CD14-positive monocyte (primary cell): ENCODE data around the gene AGAP1. TPM values are rescaled to one million over a fixed set of nuclear protein-coding genes. Genes with fewer than 3 reads are reported as not detected.

Experiments
- DNase-seq, 3 donors: peaks; one replicate each; pipeline ENCODE4 v3.0.0-alpha.2; 2011 to 2022
- H2AFZ ChIP-seq: 2 replicates; pipeline ENCODE4 v1.6.0; 2012; ENCODE audit warnings: mild to moderate bottlenecking, low read depth, low read length, inconsistent platforms; ENCODE audit not compliant: insufficient read depth, poor library complexity, severe bottlenecking
- H3K27ac ChIP-seq, 2 donors: 1 replicate in 1 of 2; 2 replicates in 1 of 2; pipeline ENCODE4 v1.5.1; 2012 to 2013; ENCODE audit warnings: low read length in 2 of 2, control low read depth in 1 of 2, inconsistent platforms in 1 of 2, low read depth in 1 of 2, mild to moderate bottlenecking in 1 of 2
- H3K27me3 ChIP-seq, 2 donors: one replicate each; pipeline versions ENCODE4 v1.6.0 to v1.6.1; 2011 to 2013; ENCODE audit warnings: low read length in 2 of 2; ENCODE audit not compliant: control insufficient read depth in 2 of 2, insufficient read depth in 2 of 2
- H3K36me3 ChIP-seq, 2 donors: replicated peaks in 1 of 2; 1 replicate in 1 of 2; 2 replicates in 1 of 2; pipeline versions ENCODE4 v1.5.1 to v1.6.1; 2012 to 2013; ENCODE audit warnings: low read length in 2 of 2, control low read depth in 1 of 2, inconsistent platforms in 1 of 2, mild to moderate bottlenecking in 1 of 2; ENCODE audit not compliant: insufficient read depth in 2 of 2, control insufficient read depth in 1 of 2
- H3K4me1 ChIP-seq, 2 donors: 1 replicate in 1 of 2; 2 replicates in 1 of 2; pipeline versions ENCODE4 v1.5.1 to v1.6.1; 2012 to 2013; ENCODE audit warnings: low read length in 2 of 2, control low read depth in 1 of 2, inconsistent platforms in 1 of 2, mild to moderate bottlenecking in 1 of 2, moderate library complexity in 1 of 2; ENCODE audit not compliant: insufficient read depth in 2 of 2, control insufficient read depth in 1 of 2
- H3K4me2 ChIP-seq: replicated peaks from 2 replicates; pipeline ENCODE3; 2012; ENCODE audit warnings: low read length, moderate library complexity, mild to moderate bottlenecking; ENCODE audit not compliant: poor library complexity, severe bottlenecking; ENCODE audit errors: extremely low read depth
- H3K4me3 ChIP-seq, 3 experiments: fragments of 200-600 bp in 1 of 3; sonication (generic) in 1 of 3; replicated peaks in 1 of 3; 1 replicate in 2 of 3; 2 replicates in 1 of 3; pipeline ENCODE4 v1.5.1; 2011 to 2013; ENCODE audit warnings: low read length in 3 of 3, mild to moderate bottlenecking in 3 of 3, control low read depth in 2 of 3, low read depth in 2 of 3, inconsistent platforms in 1 of 3, moderate library complexity in 1 of 3
- H3K79me2 ChIP-seq: 2 replicates; pipeline ENCODE4 v1.6.0; 2012; ENCODE audit warnings: mild to moderate bottlenecking, control low read depth, inconsistent platforms, low read length, moderate library complexity; ENCODE audit not compliant: insufficient read depth
- H3K9ac ChIP-seq: 2 replicates; pipeline ENCODE4 v1.6.0; 2017; ENCODE audit warnings: low read length, mild to moderate bottlenecking; ENCODE audit not compliant: insufficient read depth, poor library complexity, severe bottlenecking
- H3K9me3 ChIP-seq, 2 donors: replicated peaks in 1 of 2; 1 replicate in 1 of 2; 2 replicates in 1 of 2; pipeline versions ENCODE4 v1.5.1 to v1.6.1; 2012 to 2013; ENCODE audit warnings: low read length in 2 of 2, control low read depth in 1 of 2; ENCODE audit not compliant: control insufficient read depth in 1 of 2, insufficient read depth in 1 of 2
- H4K20me1 ChIP-seq: 2 replicates; pipeline ENCODE4 v1.6.0; 2012; ENCODE audit warnings: mild to moderate bottlenecking, low read length, control low read depth, moderate library complexity; ENCODE audit not compliant: insufficient read depth
- H3K27ac Mint-ChIP-seq, 7 donors: one replicate each; pipeline ENCODE4 v1.8.0; 2020; ENCODE audit warnings: mild to moderate bottlenecking in 7 of 7, mixed read lengths in 7 of 7, moderate library complexity in 6 of 7, inconsistent platforms in 2 of 7
- H3K27me3 Mint-ChIP-seq, 3 donors: one replicate each; pipeline ENCODE4 v1.8.0; 2021 to 2022; ENCODE audit warnings: low read depth in 3 of 3, mild to moderate bottlenecking in 3 of 3, mixed read lengths in 3 of 3, moderate library complexity in 3 of 3, inconsistent platforms in 1 of 3
- H3K36me3 Mint-ChIP-seq, 2 donors: one replicate each; pipeline ENCODE4 v1.8.0; 2020; ENCODE audit warnings: mixed read lengths in 2 of 2, inconsistent platforms in 1 of 2, mild to moderate bottlenecking in 1 of 2
- H3K4me1 Mint-ChIP-seq: one replicate; pipeline ENCODE4 v1.8.0; 2020; ENCODE audit warnings: mild to moderate bottlenecking, mixed read lengths
- H3K4me3 Mint-ChIP-seq, 2 donors: one replicate each; pipeline ENCODE4 v1.8.0; 2020; ENCODE audit warnings: mild to moderate bottlenecking in 2 of 2, mixed read lengths in 2 of 2, moderate library complexity in 1 of 2
- H3K9me3 Mint-ChIP-seq, 7 donors: one replicate each; pipeline ENCODE4 v1.8.0; 2020 to 2022; ENCODE audit warnings: mixed read lengths in 7 of 7, mild to moderate bottlenecking in 6 of 7, moderate library complexity in 6 of 7, inconsistent platforms in 2 of 7
- WGBS: methylation state at CpG from one replicate; pipeline ENCODE4 v1.1.5; 2013; ENCODE audit warnings: missing lambda C conversion rate; ENCODE audit not compliant: insufficient coverage; 5-methylcytosine and 5-hydroxymethylcytosine counted together
- intact Hi-C, 2 donors: fragments of 100-400 bp; cut with micrococcal nuclease; formaldehyde crosslinking; loops; one replicate each; pipeline versions ENCODE4 v1.15.0 to v1.15.1; 2023
- polyA plus RNA-seq, 3 donors: library from polyadenylated mRNA; depleted of rRNA in 1 of 3; unstranded in 2 of 3; stranded (reverse) in 1 of 3; fragments of 300-500 nt in 2 of 3; fragments of >200 nt in 1 of 3; fragmentation: Illumina TruSeq in 2 of 3; gene quantifications; 1 replicate in 2 of 3; 2 replicates in 1 of 3; pipeline ENCODE4 v1.2.3, GENCODE V29; 2012 to 2021
- TF ChIP-seq, protein P1 (sequence below): fragments of 200-600 bp; IDR thresholded peaks from one replicate; pipeline ENCODE4 v1.8.0; 2022; ENCODE audit warnings: antibody characterized with exemption, mild to moderate bottlenecking

AGAP1 gene
- polyA plus RNA-seq, 3 donors, result 0.12 TPM; not detected in 2

DNA sequence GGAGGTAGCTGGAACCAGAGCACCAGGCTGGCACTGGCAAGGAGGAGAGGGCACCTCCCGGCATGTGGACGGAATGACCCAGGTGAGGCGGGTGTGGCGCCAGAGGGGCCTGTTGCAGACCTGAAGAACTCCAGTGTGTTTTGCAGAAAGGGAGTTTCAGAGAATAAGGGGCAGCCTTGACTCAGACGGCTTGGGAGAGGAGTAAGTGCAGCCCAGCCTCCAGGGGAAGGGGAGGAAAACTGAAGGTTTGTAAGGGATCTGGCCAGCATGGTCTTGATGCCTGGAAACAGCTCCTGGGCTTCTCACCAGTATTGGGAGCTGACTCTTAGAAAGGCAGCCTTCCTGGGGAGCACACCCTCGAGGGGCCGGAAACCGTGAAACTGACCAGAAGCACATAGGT is 101.1 kb downstream of the AGAP1 start:
- no peak for DNase-seq
- peaks cover 1 to 4% (median 3%) of the 10 kb centered on the region in 3 donors for H3K27me3 Mint-ChIP-seq
- no peak overlapping the region for H3K4me3 Mint-ChIP-seq
- 84% methylated on average over 8 of the region's 8 CpGs for WGBS
- Histone ChIP-seq H3K27me3 (no peaks in the 10 kb centered on the region), H4K20me1 (no peaks in the 10 kb centered on the region), H3K79me2 (no peaks in the 10 kb centered on the region), H2AFZ (no peak overlapping the region), H3K9me3 (no peaks in the 10 kb centered on the region), H3K36me3 (no peaks in the 10 kb centered on the region), H3K9ac (no peak overlapping the region), H3K4me2 (no peak overlapping the region), H3K27ac (no peak overlapping the region), H3K4me3 (no peak overlapping the region), H3K4me1 (no peaks in the 10 kb centered on the region)
- intact Hi-C loops, result loop anchor here in 1 of 2 donors (5.0 kb wide), 1 partner anchor 152 kb away; no protein-coding TSS in a partner anchor
- peaks cover 0 to 3% (median 0%) of the 10 kb centered on the region in 7 donors for H3K9me3 Mint-ChIP-seq
- TF ChIP-seq, protein P1, sequence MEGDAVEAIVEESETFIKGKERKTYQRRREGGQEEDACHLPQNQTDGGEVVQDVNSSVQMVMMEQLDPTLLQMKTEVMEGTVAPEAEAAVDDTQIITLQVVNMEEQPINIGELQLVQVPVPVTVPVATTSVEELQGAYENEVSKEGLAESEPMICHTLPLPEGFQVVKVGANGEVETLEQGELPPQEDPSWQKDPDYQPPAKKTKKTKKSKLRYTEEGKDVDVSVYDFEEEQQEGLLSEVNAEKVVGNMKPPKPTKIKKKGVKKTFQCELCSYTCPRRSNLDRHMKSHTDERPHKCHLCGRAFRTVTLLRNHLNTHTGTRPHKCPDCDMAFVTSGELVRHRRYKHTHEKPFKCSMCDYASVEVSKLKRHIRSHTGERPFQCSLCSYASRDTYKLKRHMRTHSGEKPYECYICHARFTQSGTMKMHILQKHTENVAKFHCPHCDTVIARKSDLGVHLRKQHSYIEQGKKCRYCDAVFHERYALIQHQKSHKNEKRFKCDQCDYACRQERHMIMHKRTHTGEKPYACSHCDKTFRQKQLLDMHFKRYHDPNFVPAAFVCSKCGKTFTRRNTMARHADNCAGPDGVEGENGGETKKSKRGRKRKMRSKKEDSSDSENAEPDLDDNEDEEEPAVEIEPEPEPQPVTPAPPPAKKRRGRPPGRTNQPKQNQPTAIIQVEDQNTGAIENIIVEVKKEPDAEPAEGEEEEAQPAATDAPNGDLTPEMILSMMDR, result no peak
- no peaks in the 10 kb centered on the region for H3K4me1 Mint-ChIP-seq
- no peak overlapping the region for H3K27ac Mint-ChIP-seq
- H3K36me3 Mint-ChIP-seq, result no peaks in the 10 kb centered on the region

DNA sequence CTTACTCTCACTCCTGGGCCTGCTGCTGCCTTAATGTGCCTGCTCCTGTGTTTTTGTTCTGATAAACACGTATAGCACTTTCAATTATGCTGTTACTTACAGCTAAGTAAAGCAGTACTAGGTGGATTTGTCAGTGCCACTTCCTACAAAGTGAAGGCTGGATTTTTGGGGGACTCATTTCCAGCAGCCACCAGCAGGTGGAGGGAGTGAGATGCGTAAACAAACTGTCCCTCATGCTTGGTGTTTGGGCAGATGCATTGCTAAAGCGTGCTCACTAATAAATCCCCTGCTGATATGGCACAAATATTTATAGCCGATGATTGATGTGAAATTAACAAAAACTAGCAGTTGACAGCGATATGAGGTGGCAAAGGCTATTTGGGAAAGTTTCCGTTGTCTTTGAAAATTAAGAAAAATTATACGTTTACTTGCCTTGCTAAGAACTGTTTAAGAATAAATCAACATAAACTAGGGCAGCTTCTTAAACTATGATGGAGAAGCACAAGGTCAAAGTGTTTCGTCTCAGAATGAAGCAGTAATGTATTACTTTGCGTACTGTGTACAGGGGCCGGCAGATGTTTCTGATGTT is 101.7 kb downstream of the AGAP1 start:
- Histone ChIP-seq H3K36me3 (no peaks in the 10 kb centered on the region), H3K9ac (no peak overlapping the region), H3K27me3 (no peaks in the 10 kb centered on the region), H3K4me3 (no peak overlapping the region), H3K27ac (no peak overlapping the region), H3K79me2 (no peaks in the 10 kb centered on the region), H3K4me2 (no peak overlapping the region), H3K4me1 (no peaks in the 10 kb centered on the region), H3K9me3 (no peaks in the 10 kb centered on the region), H2AFZ (no peak overlapping the region), H4K20me1 (no peaks in the 10 kb centered on the region)
- no peak for DNase-seq
- H3K4me1 Mint-ChIP-seq, result no peaks in the 10 kb centered on the region
- WGBS, result 49% methylated on average over 5 of the region's 10 CpGs
- no peak overlapping the region for H3K27ac Mint-ChIP-seq
- TF ChIP-seq, protein P1, result peak; percentile 58
- intact Hi-C loops, result loop anchor here in 1 of 2 donors (5.0 kb wide), 1 partner anchor 152 kb away; no protein-coding TSS in a partner anchor
- no peak overlapping the region for H3K4me3 Mint-ChIP-seq
- H3K36me3 Mint-ChIP-seq, result no peaks in the 10 kb centered on the region
- peaks cover 0 to 3% (median 0%) of the 10 kb centered on the region in 7 donors for H3K9me3 Mint-ChIP-seq
- H3K27me3 Mint-ChIP-seq, result peaks cover under 1 to 4% (median 1%) of the 10 kb centered on the region in 3 donors
